WTC11 (cell line): Measurements from ENCODE around the gene P3H3. TPM values are rescaled to one million over a fixed set of nuclear protein-coding genes. Genes with fewer than 3 reads are reported as not detected.

Source experiments
- ATAC-seq: fragments of 200-7000 bp; cut with Tn5 transposase; 2 replicates; pipeline ENCODE4 v1.10.0; 2021; ENCODE audit warnings: mild to moderate bottlenecking, moderate library complexity
- CTCF ChIA-PET: fragments of 300-600 bp; sonication (Branson Sonifier 250); formaldehyde crosslinking; loops from one replicate; lab custom pipeline; 2021; ENCODE audit warnings: antibody characterized with exemption; lab: Charles Lee
- POLR2A ChIA-PET: fragments of 350-600 bp; sonication (Branson Sonifier 250); formaldehyde crosslinking; loops from one replicate; lab custom pipeline; 2021; ENCODE audit warnings: antibody characterized with exemption; lab: Charles Lee
- DNase-seq: peaks from one replicate; pipeline ENCODE4 v3.0.0; 2021; ENCODE audit warnings: low spot score
- H3K27ac Mint-ChIP-seq: 2 replicates; pipeline ENCODE4 v1.8.0; 2021; ENCODE audit warnings: mixed read lengths
- H3K27me3 Mint-ChIP-seq: 2 replicates; pipeline ENCODE4 v1.8.0; 2021; ENCODE audit warnings: low read depth, mild to moderate bottlenecking, moderate library complexity, mixed read lengths
- H3K36me3 Mint-ChIP-seq: 2 replicates; pipeline ENCODE4 v1.8.0; 2021; ENCODE audit warnings: mixed read lengths
- H3K4me1 Mint-ChIP-seq: 2 replicates; pipeline ENCODE4 v1.8.0; 2022; ENCODE audit warnings: mixed read lengths
- H3K4me3 Mint-ChIP-seq: 2 replicates; pipeline ENCODE4 v1.8.0; 2021; ENCODE audit warnings: mild to moderate bottlenecking, moderate library complexity, mixed read lengths
- H3K9me3 Mint-ChIP-seq: 2 replicates; pipeline ENCODE4 v1.8.0; 2021; ENCODE audit warnings: mixed read lengths
- ESRRA ChIP-seq: sonication (generic); formaldehyde crosslinking; IDR thresholded peaks from 2 replicates; pipeline ENCODE4 v1.8.1; 2022; ENCODE audit warnings: mild to moderate bottlenecking, missing genetic modification reagents, borderline replicate concordance
- ETV6 ChIP-seq: sonication (generic); formaldehyde crosslinking; IDR thresholded peaks from 2 replicates; pipeline ENCODE4 v1.8.1; 2022; ENCODE audit warnings: mild to moderate bottlenecking, missing genetic modification reagents
- GABPB1 ChIP-seq: sonication (generic); formaldehyde crosslinking; IDR thresholded peaks from 2 replicates; pipeline ENCODE4 v1.8.1; 2023; ENCODE audit warnings: mild to moderate bottlenecking, missing genetic modification reagents
- IRF2 ChIP-seq: sonication (generic); formaldehyde crosslinking; IDR thresholded peaks from 2 replicates; pipeline ENCODE4 v1.8.0; 2022; ENCODE audit warnings: low read depth, missing genetic modification reagents, borderline replicate concordance
- NR3C1 ChIP-seq: sonication (generic); formaldehyde crosslinking; conservative IDR thresholded peaks from 2 replicates; pipeline ENCODE4 v1.8.1; 2023; ENCODE audit warnings: low read depth, mild to moderate bottlenecking, missing genetic modification reagents
- SMAD3 ChIP-seq: sonication (generic); formaldehyde crosslinking; IDR thresholded peaks from 2 replicates; pipeline ENCODE4 v1.8.0; 2022; ENCODE audit warnings: missing genetic modification reagents, mild to moderate bottlenecking, borderline replicate concordance
- ZBTB21 ChIP-seq: sonication (generic); formaldehyde crosslinking; IDR thresholded peaks from 2 replicates; pipeline ENCODE4 v1.8.1; 2023; ENCODE audit warnings: mild to moderate bottlenecking, missing genetic modification reagents, borderline replicate concordance
- total RNA-seq: library from RNA; stranded (reverse); gene quantifications from 3 replicates; pipeline ENCODE4 v1.2.3, GENCODE V29; 2021
- TF ChIP-seq, protein P1 (sequence below): sonication (generic); formaldehyde crosslinking; IDR thresholded peaks from 2 replicates; pipeline ENCODE4 v1.8.1; 2023; ENCODE audit warnings: mild to moderate bottlenecking, missing genetic modification reagents, moderate library complexity
- TF ChIP-seq, protein P2 (sequence below): sonication (generic); formaldehyde crosslinking; IDR thresholded peaks from 2 replicates; pipeline ENCODE4 v1.8.1; 2023; ENCODE audit warnings: mild to moderate bottlenecking, missing genetic modification reagents, borderline replicate concordance
- TF ChIP-seq, protein P3 (sequence below): fragments of 250-450 bp; sonication (Bioruptor Pico); conservative IDR thresholded peaks from 2 replicates; pipeline ENCODE4 v1.9.0; 2021; ENCODE audit warnings: mild to moderate bottlenecking
- TF ChIP-seq, protein P4 (sequence below): fragments of 250-450 bp; sonication (Bioruptor Pico); IDR thresholded peaks from 2 replicates; pipeline ENCODE4 v1.9.0; 2021; ENCODE audit warnings: mild to moderate bottlenecking
- TF ChIP-seq, protein P5 (sequence below): sonication (generic); formaldehyde crosslinking; IDR thresholded peaks from 2 replicates; pipeline ENCODE4 v1.8.0; 2022; ENCODE audit warnings: mild to moderate bottlenecking, missing genetic modification reagents

P3H3 gene
- total RNA-seq, 1 experiment from 2014 or later = 50.7 TPM

DNA sequence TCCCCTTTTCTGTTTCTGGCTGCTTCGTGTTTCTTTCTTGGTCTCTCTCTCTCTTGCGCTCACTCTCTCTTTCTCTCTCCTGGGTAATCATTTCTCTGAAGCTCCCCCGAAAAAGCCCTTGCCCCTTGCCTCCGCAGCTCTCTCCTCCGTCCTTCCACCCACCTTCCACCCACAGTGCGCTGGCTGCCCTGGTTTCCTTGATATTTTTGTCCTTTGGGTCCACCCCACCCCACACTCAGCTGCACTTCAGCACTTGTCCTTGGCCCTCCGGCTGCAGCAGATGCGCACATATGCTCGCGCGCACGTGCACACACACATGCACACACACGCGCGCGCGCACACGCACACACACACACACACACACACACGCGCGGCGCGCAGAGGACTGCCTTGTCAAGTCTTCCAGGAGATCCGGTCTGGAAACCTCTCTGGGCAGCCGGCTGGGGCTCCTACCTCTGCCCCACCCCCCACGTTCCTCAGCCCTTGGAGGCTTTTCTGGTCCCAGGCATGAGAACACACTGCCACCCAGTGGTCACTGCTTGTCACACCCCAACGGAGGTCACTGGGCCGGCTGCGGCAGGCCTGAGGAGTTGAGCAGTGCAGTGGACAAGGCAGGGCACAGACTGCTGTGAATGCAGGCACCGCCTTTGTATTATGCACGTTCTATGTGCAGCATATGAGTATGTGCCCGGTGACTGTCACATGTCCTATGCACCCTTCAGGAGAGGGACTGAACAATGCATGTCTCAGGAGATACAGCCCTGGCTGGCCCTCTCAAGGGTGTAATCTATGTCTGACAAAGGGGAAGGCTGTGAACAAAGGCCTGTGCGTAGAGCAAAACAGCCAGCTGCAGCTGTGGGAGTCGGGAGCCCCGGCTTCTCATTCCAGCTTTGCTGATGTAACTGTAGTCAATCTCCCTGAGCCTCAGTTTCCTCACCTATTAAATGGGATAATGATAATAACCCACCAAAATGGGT lies 49.3 kb upstream of the P3H3 start (continued):
- TF ChIP-seq, protein P1, sequence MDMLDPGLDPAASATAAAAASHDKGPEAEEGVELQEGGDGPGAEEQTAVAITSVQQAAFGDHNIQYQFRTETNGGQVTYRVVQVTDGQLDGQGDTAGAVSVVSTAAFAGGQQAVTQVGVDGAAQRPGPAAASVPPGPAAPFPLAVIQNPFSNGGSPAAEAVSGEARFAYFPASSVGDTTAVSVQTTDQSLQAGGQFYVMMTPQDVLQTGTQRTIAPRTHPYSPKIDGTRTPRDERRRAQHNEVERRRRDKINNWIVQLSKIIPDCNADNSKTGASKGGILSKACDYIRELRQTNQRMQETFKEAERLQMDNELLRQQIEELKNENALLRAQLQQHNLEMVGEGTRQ (CRISPR knock-in tag) = 0 out of 2 replicates have a peak, but pooled peaks have one; percentile 32
- TF ChIP-seq, protein P2, sequence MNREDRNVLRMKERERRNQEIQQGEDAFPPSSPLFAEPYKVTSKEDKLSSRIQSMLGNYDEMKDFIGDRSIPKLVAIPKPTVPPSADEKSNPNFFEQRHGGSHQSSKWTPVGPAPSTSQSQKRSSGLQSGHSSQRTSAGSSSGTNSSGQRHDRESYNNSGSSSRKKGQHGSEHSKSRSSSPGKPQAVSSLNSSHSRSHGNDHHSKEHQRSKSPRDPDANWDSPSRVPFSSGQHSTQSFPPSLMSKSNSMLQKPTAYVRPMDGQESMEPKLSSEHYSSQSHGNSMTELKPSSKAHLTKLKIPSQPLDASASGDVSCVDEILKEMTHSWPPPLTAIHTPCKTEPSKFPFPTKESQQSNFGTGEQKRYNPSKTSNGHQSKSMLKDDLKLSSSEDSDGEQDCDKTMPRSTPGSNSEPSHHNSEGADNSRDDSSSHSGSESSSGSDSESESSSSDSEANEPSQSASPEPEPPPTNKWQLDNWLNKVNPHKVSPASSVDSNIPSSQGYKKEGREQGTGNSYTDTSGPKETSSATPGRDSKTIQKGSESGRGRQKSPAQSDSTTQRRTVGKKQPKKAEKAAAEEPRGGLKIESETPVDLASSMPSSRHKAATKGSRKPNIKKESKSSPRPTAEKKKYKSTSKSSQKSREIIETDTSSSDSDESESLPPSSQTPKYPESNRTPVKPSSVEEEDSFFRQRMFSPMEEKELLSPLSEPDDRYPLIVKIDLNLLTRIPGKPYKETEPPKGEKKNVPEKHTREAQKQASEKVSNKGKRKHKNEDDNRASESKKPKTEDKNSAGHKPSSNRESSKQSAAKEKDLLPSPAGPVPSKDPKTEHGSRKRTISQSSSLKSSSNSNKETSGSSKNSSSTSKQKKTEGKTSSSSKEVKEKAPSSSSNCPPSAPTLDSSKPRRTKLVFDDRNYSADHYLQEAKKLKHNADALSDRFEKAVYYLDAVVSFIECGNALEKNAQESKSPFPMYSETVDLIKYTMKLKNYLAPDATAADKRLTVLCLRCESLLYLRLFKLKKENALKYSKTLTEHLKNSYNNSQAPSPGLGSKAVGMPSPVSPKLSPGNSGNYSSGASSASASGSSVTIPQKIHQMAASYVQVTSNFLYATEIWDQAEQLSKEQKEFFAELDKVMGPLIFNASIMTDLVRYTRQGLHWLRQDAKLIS (CRISPR knock-in tag) = no peak
- TF ChIP-seq IRF2 (CRISPR knock-in tag) (no peak), SMAD3 (CRISPR knock-in tag) (peak; percentile 70; the same call in 1 of the 2 replicates), ETV6 (CRISPR knock-in tag) (peak; percentile 37; the same call in 1 of the 2 replicates), GABPB1 (CRISPR knock-in tag) (no peak; the same call in 1 of the 2 replicates), NR3C1 (no peak), ZBTB21 (CRISPR knock-in tag) (peak; percentile 79)
- TF ChIP-seq, protein P3, sequence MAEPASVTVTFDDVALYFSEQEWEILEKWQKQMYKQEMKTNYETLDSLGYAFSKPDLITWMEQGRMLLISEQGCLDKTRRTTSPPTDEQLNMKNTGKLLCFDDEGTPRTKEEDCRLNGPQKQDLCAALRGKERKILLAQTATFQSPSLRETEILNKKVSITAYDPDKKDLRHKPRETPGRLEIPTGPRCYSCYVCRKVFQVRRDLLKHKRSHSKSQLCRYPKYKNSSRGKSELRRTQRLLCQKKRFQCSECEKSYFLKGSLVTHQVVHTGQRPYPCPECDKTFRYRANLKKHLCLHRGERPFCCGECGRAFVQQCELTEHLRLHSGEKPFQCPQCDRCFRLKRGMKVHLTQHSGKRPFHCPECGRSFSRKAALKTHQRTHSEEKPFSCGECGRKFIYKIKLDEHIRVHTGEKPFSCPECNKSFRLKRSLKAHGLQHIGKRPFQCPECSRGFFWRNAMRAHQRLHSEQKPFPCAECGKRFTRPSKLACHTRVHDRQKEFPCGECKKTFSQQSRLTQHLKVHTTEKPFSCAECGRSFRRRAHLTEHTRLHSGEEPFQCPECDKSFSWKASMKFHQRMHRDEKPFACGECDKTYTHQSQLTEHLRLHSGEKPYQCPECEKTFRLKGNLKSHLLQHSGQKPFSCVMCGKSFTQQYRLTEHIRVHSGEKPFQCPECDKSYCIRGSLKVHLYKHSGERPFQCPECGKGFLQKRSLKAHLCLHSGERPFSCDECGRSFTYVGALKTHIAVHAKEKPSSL (CRISPR knock-in tag) = no peak
- TF ChIP-seq, protein P4, sequence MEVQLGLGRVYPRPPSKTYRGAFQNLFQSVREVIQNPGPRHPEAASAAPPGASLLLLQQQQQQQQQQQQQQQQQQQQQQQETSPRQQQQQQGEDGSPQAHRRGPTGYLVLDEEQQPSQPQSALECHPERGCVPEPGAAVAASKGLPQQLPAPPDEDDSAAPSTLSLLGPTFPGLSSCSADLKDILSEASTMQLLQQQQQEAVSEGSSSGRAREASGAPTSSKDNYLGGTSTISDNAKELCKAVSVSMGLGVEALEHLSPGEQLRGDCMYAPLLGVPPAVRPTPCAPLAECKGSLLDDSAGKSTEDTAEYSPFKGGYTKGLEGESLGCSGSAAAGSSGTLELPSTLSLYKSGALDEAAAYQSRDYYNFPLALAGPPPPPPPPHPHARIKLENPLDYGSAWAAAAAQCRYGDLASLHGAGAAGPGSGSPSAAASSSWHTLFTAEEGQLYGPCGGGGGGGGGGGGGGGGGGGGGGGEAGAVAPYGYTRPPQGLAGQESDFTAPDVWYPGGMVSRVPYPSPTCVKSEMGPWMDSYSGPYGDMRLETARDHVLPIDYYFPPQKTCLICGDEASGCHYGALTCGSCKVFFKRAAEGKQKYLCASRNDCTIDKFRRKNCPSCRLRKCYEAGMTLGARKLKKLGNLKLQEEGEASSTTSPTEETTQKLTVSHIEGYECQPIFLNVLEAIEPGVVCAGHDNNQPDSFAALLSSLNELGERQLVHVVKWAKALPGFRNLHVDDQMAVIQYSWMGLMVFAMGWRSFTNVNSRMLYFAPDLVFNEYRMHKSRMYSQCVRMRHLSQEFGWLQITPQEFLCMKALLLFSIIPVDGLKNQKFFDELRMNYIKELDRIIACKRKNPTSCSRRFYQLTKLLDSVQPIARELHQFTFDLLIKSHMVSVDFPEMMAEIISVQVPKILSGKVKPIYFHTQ (CRISPR knock-in tag) = no peak

DNA sequence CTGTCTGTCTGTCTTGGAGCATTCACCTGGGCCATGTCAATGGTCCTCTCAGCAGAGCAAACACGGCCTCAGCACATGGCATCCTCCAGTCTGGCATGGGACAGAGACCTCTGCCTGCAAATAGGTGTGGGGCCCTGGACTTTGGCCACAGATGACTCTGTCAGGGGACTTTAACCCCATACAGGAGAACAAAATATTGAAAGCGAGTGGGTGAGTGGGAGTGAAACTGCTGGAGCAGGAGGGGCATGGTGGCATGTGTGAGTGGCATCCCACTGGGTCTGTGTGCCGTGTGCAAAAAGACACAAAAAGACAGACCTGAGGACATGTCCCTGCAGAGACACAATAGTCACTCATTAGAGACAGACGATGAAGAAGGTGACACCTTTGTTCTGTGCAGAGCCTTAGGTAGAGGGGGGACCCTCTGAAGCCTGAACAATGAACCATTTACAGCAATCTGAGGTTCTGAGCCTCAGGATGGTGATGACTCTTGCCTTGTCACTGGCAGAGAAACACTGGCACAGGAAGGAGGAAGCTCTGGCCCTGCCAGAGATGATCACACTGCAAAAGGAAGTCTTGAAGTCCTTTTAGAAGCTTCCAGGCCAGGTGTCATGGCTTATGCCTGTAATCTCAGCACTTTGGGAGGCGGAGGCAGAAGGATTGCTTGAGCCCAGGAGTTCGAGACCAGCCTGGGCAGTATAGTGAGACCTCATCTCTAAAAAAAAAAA lies 48.3 kb upstream of the P3H3 start:
- peaks cover 34% of the 10 kb centered on the region for H3K27me3 Mint-ChIP-seq
- ATAC-seq = no peak
- no peak overlapping the region for H3K4me3 Mint-ChIP-seq
- DNase-seq = no peak
- CTCF ChIA-PET = interaction anchor here (0.6 to 3.8 kb wide), 10 partner anchors 13 to 93 kb away, joined by 3 to 88 read pairs (median 6); partner anchors contain the start of genes COPS7A, GPR162, MLF2 and PTMS
- TF ChIP-seq, protein P5, sequence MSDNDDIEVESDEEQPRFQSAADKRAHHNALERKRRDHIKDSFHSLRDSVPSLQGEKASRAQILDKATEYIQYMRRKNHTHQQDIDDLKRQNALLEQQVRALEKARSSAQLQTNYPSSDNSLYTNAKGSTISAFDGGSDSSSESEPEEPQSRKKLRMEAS (CRISPR knock-in tag) = 0 out of 2 replicates have a peak, but pooled peaks have one; percentile 17
- no peak for TF ChIP-seq ESRRA (CRISPR knock-in tag)
- H3K36me3 Mint-ChIP-seq = no peaks in the 10 kb centered on the region
- peaks cover 22% of the 10 kb centered on the region for H3K4me1 Mint-ChIP-seq
- POLR2A ChIA-PET = interaction anchor here (0.6 to 1.7 kb wide), 4 partner anchors 11 to 210 kb away, joined by 3 to 4 read pairs (median 4); partner anchors contain the start of gene PTMS
- H3K27ac Mint-ChIP-seq = peak overlapping the region; percentile 41; the same call in 1 of the 2 replicates
- H3K9me3 Mint-ChIP-seq = no peaks in the 10 kb centered on the region
